ENCODE data around the gene SLC7A9. TPM values are rescaled to one million over a fixed set of nuclear protein-coding genes. Genes with fewer than 3 reads are reported as not detected.

The SLC7A9 gene
- total RNA-seq, 6 donors from 2014 or later = 0.26 to 1.2 (median 0.44) TPM; not detected in 2

DNA sequence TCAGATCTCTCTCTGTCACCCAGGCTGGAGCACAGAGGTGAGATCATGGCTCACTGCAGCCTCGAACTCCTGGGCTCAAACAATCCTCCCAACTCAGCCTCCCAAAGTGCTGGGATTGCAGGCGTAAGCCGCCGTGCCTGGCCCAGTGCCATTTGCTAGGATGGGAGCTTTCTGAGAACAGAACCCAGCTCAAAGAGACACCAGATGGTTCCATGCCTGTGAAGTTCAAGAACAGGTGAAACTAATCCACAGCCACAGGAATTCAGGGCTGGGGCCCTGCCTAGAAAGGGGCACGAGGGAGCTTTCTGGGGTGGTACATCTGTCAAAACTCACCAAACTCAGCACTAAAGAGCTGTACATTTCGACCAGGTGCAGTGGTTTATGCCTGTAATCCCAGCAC lies 4.2 kb downstream of the SLC7A9 start:
- ATAC-seq (ENCODE audit: low FRiP score in 2 of 2) (no peak), DNase-seq (no peak)
- no peak overlapping the region for H3K27ac ChIP-seq
- H3K27me3 ChIP-seq = no peaks in the 10 kb centered on the region
- no peaks in the 10 kb centered on the region for H3K4me1 ChIP-seq
- WGBS, 2 donors = 86 to 90% methylated on average over 5 of the region's 6 CpGs
- no peak for TF ChIP-seq POLR2AphosphoS5 (IDR thresholded peaks at IDR 0.05)
- no peak for TF ChIP-seq EP300 (IDR thresholded peaks at IDR 0.05)
- TF ChIP-seq POLR2A (IDR thresholded peaks at IDR 0.05) = no peak
- TF ChIP-seq, protein P1, sequence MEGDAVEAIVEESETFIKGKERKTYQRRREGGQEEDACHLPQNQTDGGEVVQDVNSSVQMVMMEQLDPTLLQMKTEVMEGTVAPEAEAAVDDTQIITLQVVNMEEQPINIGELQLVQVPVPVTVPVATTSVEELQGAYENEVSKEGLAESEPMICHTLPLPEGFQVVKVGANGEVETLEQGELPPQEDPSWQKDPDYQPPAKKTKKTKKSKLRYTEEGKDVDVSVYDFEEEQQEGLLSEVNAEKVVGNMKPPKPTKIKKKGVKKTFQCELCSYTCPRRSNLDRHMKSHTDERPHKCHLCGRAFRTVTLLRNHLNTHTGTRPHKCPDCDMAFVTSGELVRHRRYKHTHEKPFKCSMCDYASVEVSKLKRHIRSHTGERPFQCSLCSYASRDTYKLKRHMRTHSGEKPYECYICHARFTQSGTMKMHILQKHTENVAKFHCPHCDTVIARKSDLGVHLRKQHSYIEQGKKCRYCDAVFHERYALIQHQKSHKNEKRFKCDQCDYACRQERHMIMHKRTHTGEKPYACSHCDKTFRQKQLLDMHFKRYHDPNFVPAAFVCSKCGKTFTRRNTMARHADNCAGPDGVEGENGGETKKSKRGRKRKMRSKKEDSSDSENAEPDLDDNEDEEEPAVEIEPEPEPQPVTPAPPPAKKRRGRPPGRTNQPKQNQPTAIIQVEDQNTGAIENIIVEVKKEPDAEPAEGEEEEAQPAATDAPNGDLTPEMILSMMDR (IDR thresholded peaks at IDR 0.05) = no peak
- H3K36me3 ChIP-seq = no peaks in the 10 kb centered on the region
- H3K4me3 ChIP-seq = no peak overlapping the region
- no peaks in the 10 kb centered on the region for H3K9me3 ChIP-seq

DNA sequence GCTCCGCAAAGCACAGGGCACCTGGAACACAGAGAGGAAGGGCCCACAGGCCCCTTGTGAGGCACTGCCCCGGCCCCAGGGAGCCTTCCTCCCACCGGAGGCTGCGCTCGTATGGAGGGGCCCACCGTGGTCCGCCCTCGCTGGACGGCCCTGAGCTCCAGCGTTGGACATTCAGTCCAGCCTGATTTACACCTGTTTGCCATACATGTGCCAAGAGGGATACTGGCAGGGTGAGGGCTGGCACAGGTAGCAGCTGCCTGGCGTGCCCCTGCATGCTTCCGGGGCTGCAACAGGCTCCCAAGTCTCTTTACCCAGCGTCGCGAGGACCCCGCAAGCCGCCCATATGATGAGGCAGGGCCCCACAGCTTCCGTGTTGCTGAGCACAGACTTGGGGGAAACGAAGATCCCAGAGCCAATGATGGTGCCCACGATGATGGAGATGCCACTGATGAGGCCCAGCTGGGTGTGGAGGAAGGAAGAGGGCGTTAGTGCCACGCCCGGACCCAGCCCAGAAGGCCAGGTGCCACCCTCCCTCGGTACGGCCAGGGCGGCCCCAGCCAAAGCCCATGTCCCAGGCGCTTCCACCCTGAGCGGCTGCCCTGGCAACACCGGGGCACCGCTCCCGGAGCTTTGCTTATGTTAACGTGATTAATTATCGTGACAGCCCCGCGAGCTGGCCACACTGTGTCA lies 5.1 kb downstream of the SLC7A9 start:
- H3K27ac ChIP-seq = no peak overlapping the region
- no peaks in the 10 kb centered on the region for H3K36me3 ChIP-seq
- H3K9me3 ChIP-seq = no peaks in the 10 kb centered on the region
- 85 to 94% methylated on average over 10 to 34 of the region's 35 CpGs for WGBS, 2 donors
- ATAC-seq (ENCODE audit: low FRiP score in 2 of 2) (no peak), DNase-seq (peak in 1 of 2 donors; percentile 65)
- H3K4me3 ChIP-seq = no peak overlapping the region
- no peaks in the 10 kb centered on the region for H3K4me1 ChIP-seq
- H3K27me3 ChIP-seq = no peaks in the 10 kb centered on the region
- TF ChIP-seq EP300 (IDR thresholded peaks at IDR 0.05) = no peak
- TF ChIP-seq POLR2AphosphoS5 (IDR thresholded peaks at IDR 0.05) = no peak
- TF ChIP-seq, protein P1 (IDR thresholded peaks at IDR 0.05) = no peak
- TF ChIP-seq POLR2A (IDR thresholded peaks at IDR 0.05) = no peak

DNA sequence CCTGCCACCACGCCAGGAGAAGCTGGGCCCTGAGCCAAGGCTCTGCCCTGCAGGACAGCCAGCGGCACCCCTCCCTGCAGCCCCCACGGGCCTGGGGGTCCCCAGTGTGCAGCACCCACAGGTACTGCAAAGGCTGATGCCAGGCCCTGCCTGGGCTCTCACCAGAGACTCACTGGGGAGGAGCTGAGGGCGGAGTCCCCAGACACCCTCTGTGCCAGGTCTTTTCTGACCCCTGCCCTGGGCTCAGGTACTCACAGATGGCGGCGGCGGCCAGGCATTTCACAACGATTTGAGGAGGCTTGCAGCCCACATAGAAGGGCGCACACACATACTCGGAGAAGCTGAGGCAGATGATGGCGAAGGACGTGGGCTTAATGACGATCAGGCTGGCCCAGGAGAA lies 5.7 kb downstream of the SLC7A9 start:
- H3K4me1 ChIP-seq = no peaks in the 10 kb centered on the region
- TF ChIP-seq EP300 (IDR thresholded peaks at IDR 0.05) (no peak), POLR2A (IDR thresholded peaks at IDR 0.05) (no peak), POLR2AphosphoS5 (IDR thresholded peaks at IDR 0.05) (no peak)
- TF ChIP-seq, protein P1 (IDR thresholded peaks at IDR 0.05) = no peak
- no peaks in the 10 kb centered on the region for H3K9me3 ChIP-seq
- WGBS, 2 donors = 89 to 96% methylated on average over 9 to 11 of the region's 13 CpGs
- no peak overlapping the region for H3K27ac ChIP-seq
- H3K4me3 ChIP-seq = no peak overlapping the region
- ATAC-seq (ENCODE audit: low FRiP score in 2 of 2) (no peak), DNase-seq (peak in 1 of 2 donors; percentile 64)
- no peaks in the 10 kb centered on the region for H3K36me3 ChIP-seq
- no peaks in the 10 kb centered on the region for H3K27me3 ChIP-seq

DNA sequence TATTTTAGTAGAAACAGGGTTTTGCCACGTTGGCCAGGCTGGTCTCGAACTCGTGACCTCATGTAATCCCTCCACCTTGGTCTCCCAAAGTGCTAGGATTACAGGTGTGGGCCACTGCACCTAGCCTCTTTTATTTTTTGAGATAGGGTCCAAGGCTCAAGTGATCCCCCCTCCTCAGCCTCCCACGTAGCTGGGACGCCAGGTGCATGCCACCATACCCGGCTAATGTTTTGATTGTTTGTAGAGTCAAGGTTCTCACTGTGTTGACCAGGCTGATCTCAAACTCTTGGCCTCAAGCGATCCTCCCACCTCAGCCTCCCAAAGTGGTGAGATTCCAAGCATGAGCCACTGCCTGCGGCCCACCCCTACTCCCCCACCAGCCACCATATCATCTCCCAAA lies 6.3 kb downstream of the SLC7A9 start:
- 92 to 95% methylated on average over 8 of the region's 8 CpGs for WGBS, 2 donors
- DNase-seq (no peak), ATAC-seq (ENCODE audit: low FRiP score in 2 of 2) (no peak)
- H3K4me1 ChIP-seq = no peaks in the 10 kb centered on the region
- no peaks in the 10 kb centered on the region for H3K9me3 ChIP-seq
- no peaks in the 10 kb centered on the region for H3K36me3 ChIP-seq
- no peak overlapping the region for H3K4me3 ChIP-seq
- no peaks in the 10 kb centered on the region for H3K27me3 ChIP-seq
- H3K27ac ChIP-seq = no peak overlapping the region
- no peak for TF ChIP-seq EP300 (IDR thresholded peaks at IDR 0.05)

DNA sequence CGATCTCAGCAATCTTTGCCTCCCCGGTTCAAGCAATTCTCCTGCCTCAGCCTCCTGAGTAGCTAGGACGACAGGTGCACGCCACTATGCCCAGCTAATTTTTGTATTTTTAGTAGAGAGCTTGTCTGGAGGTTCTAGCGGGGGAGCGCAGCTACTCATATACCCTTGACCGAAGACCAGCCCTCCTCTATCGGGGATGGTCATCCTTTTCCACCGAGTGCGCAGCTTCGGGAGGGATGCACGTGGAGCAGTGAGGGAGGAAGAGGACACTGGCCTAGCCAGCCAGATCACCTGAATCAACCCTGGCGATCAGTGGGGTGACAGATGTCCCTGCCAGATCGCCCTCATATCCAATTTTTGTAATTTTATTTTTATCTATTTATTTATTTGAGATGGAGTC lies 6.8 kb downstream of the SLC7A9 start:
- no peak for TF ChIP-seq POLR2AphosphoS5 (IDR thresholded peaks at IDR 0.05)
- no peak for TF ChIP-seq POLR2A (IDR thresholded peaks at IDR 0.05)
- TF ChIP-seq, protein P1 (IDR thresholded peaks at IDR 0.05) = no peak
- no peak for TF ChIP-seq EP300 (IDR thresholded peaks at IDR 0.05)
- Histone ChIP-seq H3K4me3 (no peak overlapping the region), H3K27me3 (no peaks in the 10 kb centered on the region), H3K4me1 (no peaks in the 10 kb centered on the region), H3K9me3 (no peaks in the 10 kb centered on the region), H3K27ac (no peak overlapping the region), H3K36me3 (no peaks in the 10 kb centered on the region)
- 94 to 95% methylated on average over 14 of the region's 14 CpGs for WGBS, 2 donors
- peak in 1 of 2 donors; percentile 0 for DNase-seq
- no peak for ATAC-seq (ENCODE audit: low FRiP score in 2 of 2)
